HepG2 (cell line): ENCODE results near the gene DDR1. TPM values are rescaled to one million over a fixed set of nuclear protein-coding genes. Genes with fewer than 3 reads are reported as not detected.
"Not testable (repeated sequence)": the region's sequence is repeated elsewhere in the genome, so short reads cannot be mapped to it uniquely, and the experiment has no call there.

Source experiments
- ATAC-seq: fragments of 200-7000 bp; cut with Tn5 transposase; 3 replicates; pipeline ENCODE4 v1.9.1; 2020; ENCODE audit warnings: mild to moderate bottlenecking, moderate library complexity
- BruUV-seq: library from RNA; stranded (reverse); fragments of 400-500 nt; replicated peaks from 2 replicates; lab custom pipeline; 2021; lab: Mats Ljungman, UMichigan
- CTCF ChIA-PET: fragments of 300-600 bp; formaldehyde crosslinking; extraction: SDS; loops from one replicate; lab custom pipeline; 2021; ENCODE audit warnings: low total read pairs, inconsistent platforms, low intra/inter-chr PET ratio; lab: Yijun Ruan, JAX
- POLR2A ChIA-PET: fragments of 350-600 bp; sonication (Branson Sonifier 250); formaldehyde crosslinking; loops from one replicate; lab custom pipeline; 2020; ENCODE audit warnings: antibody characterized with exemption, inconsistent platforms; lab: Yijun Ruan, JAX
- DNase-seq: peaks from one replicate; pipeline ENCODE4 v3.0.0-alpha.2; 2015; ENCODE audit warnings: low spot score
- FAIRE-seq: peaks from 3 replicates; lab custom pipeline; 2011; peaks lifted over from hg19 to GRCh38; lab: Jason Lieb, UNC
- H2AFZ ChIP-seq: one replicate; pipeline ENCODE4 v1.6.1; 2011; ENCODE audit warnings: low read length, inconsistent platforms
- H3K27ac ChIP-seq: fragments of 300-600 bp; 3 replicates; pipeline ENCODE4 v1.8.0; 2011; ENCODE audit warnings: mixed run types, mild to moderate bottlenecking, mixed read lengths, low read length, inconsistent platforms; ENCODE audit not compliant: insufficient read depth; ENCODE audit errors: extremely low read length
- H3K27me3 ChIP-seq, 2 experiments: fragments of 200-600 bp in 1 of 2; 2 replicates in 1 of 2; 3 replicates in 1 of 2; pipeline versions ENCODE4 v1.6.0 to v1.8.0; 2011; ENCODE audit warnings: low read length in 2 of 2, mild to moderate bottlenecking in 2 of 2, moderate library complexity in 2 of 2, inconsistent platforms in 1 of 2; ENCODE audit not compliant: insufficient read depth in 2 of 2, control insufficient read depth in 1 of 2
- H3K36me3 ChIP-seq, 2 experiments: fragments of 200-600 bp in 1 of 2; replicated peaks in 1 of 2; 2 replicates in 1 of 2; 3 replicates in 1 of 2; pipeline versions ENCODE4 v1.5.1 to v1.8.0; 2011; ENCODE audit warnings: low read length in 2 of 2, inconsistent platforms in 1 of 2; ENCODE audit not compliant: insufficient read depth in 2 of 2, control insufficient read depth in 1 of 2
- H3K4me1 ChIP-seq: 2 replicates; pipeline ENCODE4 v1.5.1; 2012; ENCODE audit warnings: low read length, inconsistent platforms; ENCODE audit not compliant: insufficient read depth
- H3K4me2 ChIP-seq: 2 replicates; pipeline ENCODE4 v1.6.0; 2011; ENCODE audit warnings: low read depth, low read length, inconsistent platforms
- H3K4me3 ChIP-seq, 3 experiments: fragments of 200-600 bp in 1 of 3; sonication (generic), shearing (Covaris generic) in 1 of 3; replicated peaks in 1 of 3; 2 replicates each; pipeline ENCODE4 v1.5.1; 2011 to 2016; ENCODE audit warnings: low read length in 3 of 3, inconsistent platforms in 2 of 3, low read depth in 2 of 3, mild to moderate bottlenecking in 2 of 3, control low read depth in 1 of 3, mixed read lengths in 1 of 3; ENCODE audit not compliant: insufficient read depth in 1 of 3
- H3K79me2 ChIP-seq: one replicate; pipeline ENCODE4 v1.6.1; 2011; ENCODE audit warnings: low read length, inconsistent platforms; ENCODE audit not compliant: insufficient read depth
- H3K9ac ChIP-seq: 2 replicates; pipeline ENCODE4 v1.6.0; 2011; ENCODE audit warnings: mild to moderate bottlenecking, low read depth, low read length, inconsistent platforms; ENCODE audit not compliant: insufficient read depth
- H3K9me3 ChIP-seq: 2 replicates; pipeline ENCODE4 v1.5.1; 2012; ENCODE audit warnings: mild to moderate bottlenecking, low read length
- H4K20me1 ChIP-seq: 2 replicates; pipeline ENCODE4 v1.6.0; 2011; ENCODE audit warnings: inconsistent platforms, mild to moderate bottlenecking, low read length, moderate library complexity; ENCODE audit not compliant: insufficient read depth
- KDM5A ChIP-seq: fragments of 200-600 bp; sonication (generic); IDR thresholded peaks from 2 replicates; pipeline ENCODE4 v1.7.0; 2018; ENCODE audit warnings: antibody characterized with exemption, mild to moderate bottlenecking, low read length, borderline replicate concordance
- RAD51 ChIP-seq: fragments of 450-650 bp; IDR thresholded peaks from 2 replicates; pipeline ENCODE4 v1.6.1; 2016; ENCODE audit warnings: borderline replicate concordance
- WGBS: methylation state at CpG from one replicate; pipeline ENCODE4 v1.1.6; 2017; ENCODE audit warnings: low lambda C conversion rate; 5-methylcytosine and 5-hydroxymethylcytosine counted together
- in situ Hi-C: cut with HindIII; loops from 2 replicates; pipeline ENCODE4 v1.10.0; 2017; ENCODE audit warnings: low pct_unique_long_range_greater_than_20kb; ENCODE audit not compliant: extremely low pct_ligation_motif_present
- intact Hi-C: fragments of 100-400 bp; cut with micrococcal nuclease; formaldehyde crosslinking; loops from one replicate; pipeline ENCODE4 v1.10.0; 2022; ENCODE audit not compliant: unreplicated experiment
- polyA plus RNA-seq, 8 experiments: library from polyadenylated mRNA; depleted of rRNA in 3 of 8; stranded (reverse) in 7 of 8; unstranded in 1 of 8; fragments of >200 nt; fragmentation: Illumina TruSeq in 4 of 8; extraction: Trizol in 4 of 8; gene quantifications; 2 replicates each; pipeline versions ENCODE4 v1.2.1 to v1.2.3, GENCODE V29; 2011 to 2016; ENCODE audit warnings: low read depth in 4 of 8, missing spikeins in 1 of 8, mixed read lengths in 1 of 8; ENCODE audit not compliant: insufficient read depth in 1 of 8
- total RNA-seq, 5 experiments: library from RNA; depleted of rRNA; stranded (reverse); fragments of >200 nt; fragmentation: Illumina TruSeq; extraction: Trizol; gene quantifications; 2 replicates each; pipeline ENCODE4 v1.2.3, GENCODE V29; 2016; ENCODE audit warnings: low read depth in 1 of 5

The DDR1 gene
- total and polyA plus RNA-seq, 2 of the 13 experiments (the other 11 are each of a cell fraction or from before 2014, with no cell fraction given) = 16.7 to 20.2 TPM

GRCh38 chr6:30864325-30864724, 20.0 kb upstream of the DDR1 start:
- POLR2A ChIA-PET = no interaction called here
- WGBS = 54% methylated on average over 4 of the region's 4 CpGs
- no TSS peak for BruUV-seq

DNA sequence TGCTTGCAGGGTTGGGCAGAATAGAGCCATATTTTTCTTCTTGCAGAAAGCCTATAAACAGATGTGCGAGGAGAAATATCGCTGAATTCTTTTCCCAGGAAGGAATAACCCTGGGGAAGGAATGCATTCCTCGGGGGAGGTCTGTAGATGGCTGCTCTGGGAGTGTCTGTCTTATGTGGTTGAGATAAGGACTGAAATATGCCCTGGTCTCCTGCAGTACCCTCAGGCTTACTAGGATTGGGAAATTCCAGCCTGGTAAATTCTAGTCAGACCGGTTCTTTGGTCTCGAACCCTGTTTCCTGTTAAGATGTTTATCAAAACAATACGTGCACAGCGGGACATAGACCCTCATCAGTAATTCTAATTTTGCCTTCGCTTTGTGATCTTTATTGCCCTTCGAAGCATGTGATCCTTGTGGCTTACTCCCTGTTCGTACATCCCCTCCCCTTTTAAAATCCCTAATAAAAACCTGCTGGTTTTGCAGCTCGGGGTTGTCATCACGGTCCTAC, 15.0 kb upstream of the DDR1 start:
- FAIRE-seq, H3K4me1 ChIP-seq, ATAC-seq, H4K20me1 ChIP-seq, H3K9ac ChIP-seq, DNase-seq, in situ Hi-C loops, H3K79me2 ChIP-seq, H3K4me3 ChIP-seq, H2AFZ ChIP-seq, H3K36me3 ChIP-seq, BruUV-seq, CTCF ChIA-PET, intact Hi-C loops, H3K27ac ChIP-seq, POLR2A ChIA-PET, H3K4me2 ChIP-seq: not testable (repeated sequence)
- H3K9me3 ChIP-seq = peaks cover 16% of the 10 kb centered on the region; the same call in 1 of the 2 replicates
- H3K27me3 ChIP-seq = peaks cover 0 to 10% of the 10 kb centered on the region in 2 experiments; a peak in 2 of 5 replicates
- 56% methylated on average over 12 of the region's 12 CpGs for WGBS

More at GRCh38 chr6:30864325-30864724, 20.0 kb upstream of the DDR1 start:
- DNase-seq = no peak
- TF ChIP-seq RAD51 (peak; percentile 61; the same call in 1 of the 2 replicates), KDM5A (no peak)
- H3K4me1 ChIP-seq = peaks cover 14% of the 10 kb centered on the region
- H3K9me3 ChIP-seq = peaks cover 13% of the 10 kb centered on the region
- ATAC-seq = no peak
- no peaks in the 10 kb centered on the region for H3K79me2 ChIP-seq
- H3K4me2 ChIP-seq = no peak overlapping the region
- FAIRE-seq = no peak
- intact Hi-C loops = no loop called here
- H3K4me3 ChIP-seq = no peak overlapping the region
- no peaks in the 10 kb centered on the region for H3K36me3 ChIP-seq
- peaks cover 0 to 25% of the 10 kb centered on the region in 2 experiments; a peak in 3 of 5 replicates for H3K27me3 ChIP-seq
- in situ Hi-C loops = no loop called here
- CTCF ChIA-PET = no interaction called here
- H3K27ac ChIP-seq = no peak overlapping the region
- H2AFZ ChIP-seq = no peak overlapping the region
- no peak overlapping the region for H3K9ac ChIP-seq
- no peaks in the 10 kb centered on the region for H4K20me1 ChIP-seq
